K562 (cell line): ENCODE data around the gene TMEM126A. TPM values are rescaled to one million over a fixed set of nuclear protein-coding genes. Genes with fewer than 3 reads are reported as not detected.

ENCODE experiments used
- polyA plus RNA-seq, 8 experiments: library from polyadenylated mRNA; depleted of rRNA in 4 of 8; stranded (reverse) in 5 of 8; unstranded in 3 of 8; fragments of >200 nt; fragmentation: Nextera tagmentation in 2 of 8; fragmentation: Illumina TruSeq in 1 of 8; extraction: Ambion mirVana in 2 of 8; extraction: Trizol in 1 of 8; gene quantifications; 2 replicates each; pipeline versions ENCODE4 v1.2.1 to v1.2.3, GENCODE V29; 2011 to 2014; ENCODE audit warnings: inconsistent platforms in 1 of 8, missing spikeins in 1 of 8
- total RNA-seq, 7 experiments: library from RNA; depleted of rRNA in 6 of 7; stranded (reverse); fragments of >200 nt in 6 of 7; fragmentation: Illumina TruSeq in 2 of 7; extraction: Trizol in 2 of 7; gene quantifications; 2 replicates each; pipeline versions ENCODE4 v1.2.1 to v1.2.3, GENCODE V29; 2011 to 2021; ENCODE audit warnings: low replicate concordance in 1 of 7

Gene TMEM126A
- total and polyA plus RNA-seq, 9 of the 15 experiments (the other 6 are each of a cell fraction or from before 2014, with no cell fraction given), result 19.3 to 154 (median 56.3) TPM

Other genes with a start within 250 kb of the TMEM126A start
- gene DLG2, start 20.6 kb upstream of the TMEM126A start, total RNA-seq (2014; rRNA removed), result 0.73 and 0.95 TPM in 2 replicates
- 1.1 and 1.6 TPM in 2 replicates for gene DLG2, start 20.6 kb upstream of the TMEM126A start, total RNA-seq (2014; rRNA removed; fragmentation: Illumina TruSeq; extraction: Trizol)
- gene DLG2, start 20.6 kb upstream of the TMEM126A start, total RNA-seq (2015; rRNA removed; fragmentation: Illumina TruSeq; extraction: Trizol), result 0.79 and 1.5 TPM in 2 replicates
- 1.2 and 1.6 TPM in 2 replicates for gene DLG2, start 20.6 kb upstream of the TMEM126A start, total RNA-seq (2021)
- 1.2 and 1.5 TPM in 2 replicates for gene DLG2, start 20.6 kb upstream of the TMEM126A start, polyA plus RNA-seq (2011; rRNA removed)
- gene DLG2, start 20.6 kb upstream of the TMEM126A start, polyA plus RNA-seq (2014; fragmentation: Illumina TruSeq; extraction: Trizol), result 0.77 and 1.2 TPM in 2 replicates
- gene DLG2, start 20.6 kb upstream of the TMEM126A start, polyA plus RNA-seq (2014; fragmentation: Nextera tagmentation; extraction: Ambion mirVana), result under 1 TPM; 0.68 to 0.77 TPM
- 0.52 and 0.81 TPM in 2 replicates for gene DLG2, start 20.6 kb upstream of the TMEM126A start, polyA plus RNA-seq (2014; rRNA removed)
- gene TMEM126B, start 19.4 kb upstream of the TMEM126A start, total RNA-seq (2014; rRNA removed), result 85.5 and 88.0 TPM in 2 replicates
- 165 and 177 TPM in 2 replicates for gene TMEM126B, start 19.4 kb upstream of the TMEM126A start, total RNA-seq (2014; rRNA removed; fragmentation: Illumina TruSeq; extraction: Trizol)
- gene TMEM126B, start 19.4 kb upstream of the TMEM126A start, total RNA-seq (2015; rRNA removed; fragmentation: Illumina TruSeq; extraction: Trizol), result 161 and 163 TPM in 2 replicates
- 86.4 and 95.7 TPM in 2 replicates for gene TMEM126B, start 19.4 kb upstream of the TMEM126A start, total RNA-seq (2021)
- gene TMEM126B, start 19.4 kb upstream of the TMEM126A start, polyA plus RNA-seq (2011; rRNA removed), result 120 and 178 TPM in 2 replicates
- gene TMEM126B, start 19.4 kb upstream of the TMEM126A start, polyA plus RNA-seq (2014; fragmentation: Illumina TruSeq; extraction: Trizol), result 130 and 143 TPM in 2 replicates
- 100 to 1,000 TPM; 209 to 226 TPM for gene TMEM126B, start 19.4 kb upstream of the TMEM126A start, polyA plus RNA-seq (2014; fragmentation: Nextera tagmentation; extraction: Ambion mirVana)
- 161 and 164 TPM in 2 replicates for gene TMEM126B, start 19.4 kb upstream of the TMEM126A start, polyA plus RNA-seq (2014; rRNA removed)
- gene CREBZF, start 17.2 kb downstream of the TMEM126A start, total RNA-seq (2014; rRNA removed), result 50.2 and 62.1 TPM in 2 replicates
- gene CREBZF, start 17.2 kb downstream of the TMEM126A start, total RNA-seq (2014; rRNA removed; fragmentation: Illumina TruSeq; extraction: Trizol), result 38.1 and 38.9 TPM in 2 replicates
- 44.8 TPM in 2 replicates for gene CREBZF, start 17.2 kb downstream of the TMEM126A start, total RNA-seq (2015; rRNA removed; fragmentation: Illumina TruSeq; extraction: Trizol)
- 40.5 and 41.0 TPM in 2 replicates for gene CREBZF, start 17.2 kb downstream of the TMEM126A start, total RNA-seq (2021)
- 56.7 and 61.0 TPM in 2 replicates for gene CREBZF, start 17.2 kb downstream of the TMEM126A start, polyA plus RNA-seq (2011; rRNA removed)
- 29.4 and 33.8 TPM in 2 replicates for gene CREBZF, start 17.2 kb downstream of the TMEM126A start, polyA plus RNA-seq (2014; fragmentation: Illumina TruSeq; extraction: Trizol)
- gene CREBZF, start 17.2 kb downstream of the TMEM126A start, polyA plus RNA-seq (2014; fragmentation: Nextera tagmentation; extraction: Ambion mirVana), result 1 to 10 TPM; 7.2 to 7.4 TPM
- 69.2 and 70.2 TPM in 2 replicates for gene CREBZF, start 17.2 kb downstream of the TMEM126A start, polyA plus RNA-seq (2014; rRNA removed)
- 0.09 and 0.12 TPM in 2 replicates for gene CCDC89, start 38.2 kb downstream of the TMEM126A start, total RNA-seq (2014; rRNA removed)
- not detected in 2 replicates for gene CCDC89, start 38.2 kb downstream of the TMEM126A start, total RNA-seq (2014; rRNA removed; fragmentation: Illumina TruSeq; extraction: Trizol)
- gene CCDC89, start 38.2 kb downstream of the TMEM126A start, total RNA-seq (2015; rRNA removed; fragmentation: Illumina TruSeq; extraction: Trizol), result not detected in 2 replicates
- not detected in 2 replicates for gene CCDC89, start 38.2 kb downstream of the TMEM126A start, total RNA-seq (2021)
- gene CCDC89, start 38.2 kb downstream of the TMEM126A start, polyA plus RNA-seq (2011; rRNA removed), result not detected in 2 replicates
- not detected in 2 replicates for gene CCDC89, start 38.2 kb downstream of the TMEM126A start, polyA plus RNA-seq (2014; fragmentation: Illumina TruSeq; extraction: Trizol)
- not detected for gene CCDC89, start 38.2 kb downstream of the TMEM126A start, polyA plus RNA-seq (2014; fragmentation: Nextera tagmentation; extraction: Ambion mirVana)
- 0.07 TPM in 1 of 2 replicates, not detected in the other for gene CCDC89, start 38.2 kb downstream of the TMEM126A start, polyA plus RNA-seq (2014; rRNA removed)
- 0.05 and 0.33 TPM in 2 replicates for gene SYTL2, start 163.2 kb downstream of the TMEM126A start, total RNA-seq (2014; rRNA removed)
- gene SYTL2, start 163.2 kb downstream of the TMEM126A start, total RNA-seq (2014; rRNA removed; fragmentation: Illumina TruSeq; extraction: Trizol), result 0.26 and 0.55 TPM in 2 replicates
- gene SYTL2, start 163.2 kb downstream of the TMEM126A start, total RNA-seq (2015; rRNA removed; fragmentation: Illumina TruSeq; extraction: Trizol), result 0.30 and 0.43 TPM in 2 replicates
- 0.35 and 0.36 TPM in 2 replicates for gene SYTL2, start 163.2 kb downstream of the TMEM126A start, total RNA-seq (2021)
- gene SYTL2, start 163.2 kb downstream of the TMEM126A start, polyA plus RNA-seq (2011; rRNA removed), result 0.38 and 0.57 TPM in 2 replicates
- gene SYTL2, start 163.2 kb downstream of the TMEM126A start, polyA plus RNA-seq (2014; fragmentation: Illumina TruSeq; extraction: Trizol), result 0.17 and 0.42 TPM in 2 replicates
- under 1 TPM; 0.06 to 0.07 TPM for gene SYTL2, start 163.2 kb downstream of the TMEM126A start, polyA plus RNA-seq (2014; fragmentation: Nextera tagmentation; extraction: Ambion mirVana)
- gene SYTL2, start 163.2 kb downstream of the TMEM126A start, polyA plus RNA-seq (2014; rRNA removed), result 0.13 and 0.19 TPM in 2 replicates
- gene CCDC83, start 207.4 kb downstream of the TMEM126A start, total RNA-seq (2014; rRNA removed), result not detected in 2 replicates
- not detected in 2 replicates for gene CCDC83, start 207.4 kb downstream of the TMEM126A start, total RNA-seq (2014; rRNA removed; fragmentation: Illumina TruSeq; extraction: Trizol)
- gene CCDC83, start 207.4 kb downstream of the TMEM126A start, total RNA-seq (2015; rRNA removed; fragmentation: Illumina TruSeq; extraction: Trizol), result not detected in 2 replicates
- not detected in 2 replicates for gene CCDC83, start 207.4 kb downstream of the TMEM126A start, total RNA-seq (2021)
- gene CCDC83, start 207.4 kb downstream of the TMEM126A start, polyA plus RNA-seq (2011; rRNA removed), result not detected in 2 replicates
- not detected in 2 replicates for gene CCDC83, start 207.4 kb downstream of the TMEM126A start, polyA plus RNA-seq (2014; fragmentation: Illumina TruSeq; extraction: Trizol)
- not detected for gene CCDC83, start 207.4 kb downstream of the TMEM126A start, polyA plus RNA-seq (2014; fragmentation: Nextera tagmentation; extraction: Ambion mirVana)
- gene CCDC83, start 207.4 kb downstream of the TMEM126A start, polyA plus RNA-seq (2014; rRNA removed), result not detected in 2 replicates